ENCODE measurements around the gene RNF32. TPM values are rescaled to one million over a fixed set of nuclear protein-coding genes. Genes with fewer than 3 reads are reported as not detected.
"Not testable (repeated sequence)": the region's sequence is repeated elsewhere in the genome, so short reads cannot be mapped to it uniquely, and the experiment has no call there.

RNF32 gene
- total and polyA plus RNA-seq, 2 donors, result 1.2 to 3.1 TPM

DNA sequence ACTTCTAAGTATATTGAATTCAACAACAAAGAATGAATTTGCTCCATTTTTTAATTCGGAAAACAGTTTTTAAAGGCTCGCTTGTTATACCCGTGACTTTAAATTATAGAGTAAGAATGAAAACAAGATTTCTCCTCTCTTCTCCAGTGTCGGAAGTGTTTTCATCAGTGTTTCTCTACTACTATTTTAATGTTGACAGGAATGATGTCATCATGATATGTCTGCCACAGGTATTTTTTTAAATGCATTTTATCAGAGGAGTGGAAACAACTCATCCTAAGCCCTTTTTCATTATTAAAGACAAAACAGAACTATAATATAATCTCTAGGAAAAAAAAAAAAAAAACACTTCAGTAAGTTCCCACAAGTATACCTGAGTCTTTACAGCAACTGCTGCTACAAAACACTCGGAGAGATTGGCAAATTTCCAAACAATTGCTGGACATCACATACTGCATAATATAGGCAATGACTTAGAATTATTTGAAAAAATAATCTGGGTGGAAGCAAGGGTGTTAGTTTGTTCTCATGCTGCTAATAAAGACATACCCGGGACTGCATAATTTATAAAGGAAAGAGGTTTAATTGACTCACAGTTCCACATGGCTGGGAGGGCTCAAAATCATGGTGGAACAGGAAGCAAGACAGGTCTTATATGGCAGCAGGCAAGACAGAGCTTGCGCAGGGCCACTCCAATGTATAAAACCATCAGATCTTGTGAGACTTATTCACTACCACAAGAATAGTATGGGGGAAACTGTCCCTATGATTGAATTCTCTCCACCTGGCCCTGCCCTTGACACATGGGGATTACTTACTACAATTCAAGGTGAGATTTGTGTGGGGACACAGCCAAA lies 4.8 kb upstream of the RNF32 start:
- 96% methylated on average over 7 of the region's 7 CpGs for WGBS
- Histone ChIP-seq H3K27ac (ENCODE audit: low read depth in 1 of 2, low read length in 1 of 2) (no peak overlapping the region), H3K27me3 (ENCODE audit: control insufficient read depth in 2 of 2, insufficient read depth in 1 of 2, low read length in 1 of 2) (peaks cover 2 to 10% of the 10 kb centered on the region in 2 donors), H3K4me3 (ENCODE audit: low read length in 2 of 2) (no peak overlapping the region), H3K4me1 (ENCODE audit: control insufficient read depth in 2 of 2, insufficient read depth in 2 of 2, low read length in 2 of 2) (peaks cover 6 to 8% of the 10 kb centered on the region in 2 donors), H3K9me3 (ENCODE audit: control insufficient read depth in 2 of 2, insufficient read depth in 1 of 2, low read length in 1 of 2) (peaks cover 1 to 8% of the 10 kb centered on the region in 2 donors), H3K36me3 (ENCODE audit: control insufficient read depth in 2 of 2, insufficient read depth in 2 of 2, low read length in 1 of 2) (no peaks in the 10 kb centered on the region)
- no peak for DNase-seq (ENCODE audit: low read depth in 6 of 9, low spot score in 9 of 9)

DNA sequence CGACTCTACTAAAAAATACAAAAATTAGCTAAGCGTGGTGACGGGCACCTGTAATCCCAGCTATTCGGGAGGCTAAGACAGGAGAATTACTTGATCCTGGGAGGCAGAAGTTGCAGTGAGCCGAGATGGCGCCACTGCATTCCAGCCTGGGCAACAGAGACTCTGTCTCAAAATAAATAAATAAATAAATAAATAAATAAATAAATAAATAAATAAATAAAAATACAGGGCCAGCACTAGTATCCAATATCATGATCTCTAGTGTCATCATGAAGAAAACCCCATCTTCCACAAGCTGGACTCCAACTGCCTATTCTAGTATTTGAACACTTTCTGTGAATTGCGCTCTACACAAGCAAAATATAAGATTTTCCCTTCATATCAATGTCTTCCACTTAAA lies 3.5 kb upstream of the RNF32 start:
- not testable (repeated sequence) for H3K36me3 ChIP-seq (ENCODE audit: control insufficient read depth in 2 of 2, insufficient read depth in 2 of 2, low read length in 1 of 2); H3K27ac ChIP-seq (ENCODE audit: low read depth in 1 of 2, low read length in 1 of 2); DNase-seq (ENCODE audit: low read depth in 6 of 9, low spot score in 9 of 9); H3K9me3 ChIP-seq (ENCODE audit: control insufficient read depth in 2 of 2, insufficient read depth in 1 of 2, low read length in 1 of 2); H3K4me3 ChIP-seq (ENCODE audit: low read length in 2 of 2)
- WGBS, result 98% methylated on average over 7 of the region's 7 CpGs
- Histone ChIP-seq H3K27me3 (ENCODE audit: control insufficient read depth in 2 of 2, insufficient read depth in 1 of 2, low read length in 1 of 2) (peaks cover 2 to 14% of the 10 kb centered on the region in 2 donors), H3K4me1 (ENCODE audit: control insufficient read depth in 2 of 2, insufficient read depth in 2 of 2, low read length in 2 of 2) (peaks cover 9 to 13% of the 10 kb centered on the region in 2 donors)

DNA sequence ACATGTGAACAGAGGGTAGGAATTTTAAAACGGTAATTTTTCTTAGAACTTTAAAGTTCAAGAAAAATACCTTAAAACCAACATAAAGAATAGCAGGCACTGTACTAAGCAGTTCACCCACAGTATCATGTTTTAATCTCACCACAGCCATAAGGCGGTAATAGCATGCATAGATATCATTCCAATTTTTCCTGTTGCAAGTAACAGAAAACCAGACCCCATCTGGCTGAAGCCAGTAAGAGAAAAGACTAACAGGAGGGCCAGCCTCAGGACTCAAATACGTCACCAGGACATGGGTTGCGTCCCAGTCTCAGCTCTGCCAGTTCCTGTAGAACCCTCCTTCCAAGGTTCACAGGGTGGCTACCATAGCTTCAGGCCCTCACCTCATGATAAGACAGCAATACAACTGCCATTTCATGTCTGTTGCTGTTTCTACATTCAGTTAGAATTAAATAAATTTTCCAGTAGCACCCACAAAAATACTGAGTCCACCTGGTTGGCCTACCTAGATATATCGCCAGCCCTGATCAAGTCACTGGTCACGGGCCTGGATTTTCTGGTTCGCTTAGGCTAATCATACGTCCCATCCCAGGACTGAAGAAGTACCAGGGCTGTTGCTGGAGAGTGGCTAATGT lies 2.0 kb upstream of the RNF32 start:
- peaks cover 1 to 8% of the 10 kb centered on the region in 2 donors for H3K9me3 ChIP-seq (ENCODE audit: control insufficient read depth in 2 of 2, insufficient read depth in 1 of 2, low read length in 1 of 2)
- H3K27me3 ChIP-seq (ENCODE audit: control insufficient read depth in 2 of 2, insufficient read depth in 1 of 2, low read length in 1 of 2), result peaks cover 2 to 16% of the 10 kb centered on the region in 2 donors
- WGBS, result 98% methylated on average over 8 of the region's 8 CpGs
- peaks cover 9 to 13% of the 10 kb centered on the region in 2 donors for H3K4me1 ChIP-seq (ENCODE audit: control insufficient read depth in 2 of 2, insufficient read depth in 2 of 2, low read length in 2 of 2)
- H3K36me3 ChIP-seq (ENCODE audit: control insufficient read depth in 2 of 2, insufficient read depth in 2 of 2, low read length in 1 of 2), result no peaks in the 10 kb centered on the region
- DNase-seq (ENCODE audit: low read depth in 6 of 9, low spot score in 9 of 9), result no peak
- H3K27ac ChIP-seq (ENCODE audit: low read depth in 1 of 2, low read length in 1 of 2), result no peak overlapping the region
- no peak overlapping the region for H3K4me3 ChIP-seq (ENCODE audit: low read length in 2 of 2)

DNA sequence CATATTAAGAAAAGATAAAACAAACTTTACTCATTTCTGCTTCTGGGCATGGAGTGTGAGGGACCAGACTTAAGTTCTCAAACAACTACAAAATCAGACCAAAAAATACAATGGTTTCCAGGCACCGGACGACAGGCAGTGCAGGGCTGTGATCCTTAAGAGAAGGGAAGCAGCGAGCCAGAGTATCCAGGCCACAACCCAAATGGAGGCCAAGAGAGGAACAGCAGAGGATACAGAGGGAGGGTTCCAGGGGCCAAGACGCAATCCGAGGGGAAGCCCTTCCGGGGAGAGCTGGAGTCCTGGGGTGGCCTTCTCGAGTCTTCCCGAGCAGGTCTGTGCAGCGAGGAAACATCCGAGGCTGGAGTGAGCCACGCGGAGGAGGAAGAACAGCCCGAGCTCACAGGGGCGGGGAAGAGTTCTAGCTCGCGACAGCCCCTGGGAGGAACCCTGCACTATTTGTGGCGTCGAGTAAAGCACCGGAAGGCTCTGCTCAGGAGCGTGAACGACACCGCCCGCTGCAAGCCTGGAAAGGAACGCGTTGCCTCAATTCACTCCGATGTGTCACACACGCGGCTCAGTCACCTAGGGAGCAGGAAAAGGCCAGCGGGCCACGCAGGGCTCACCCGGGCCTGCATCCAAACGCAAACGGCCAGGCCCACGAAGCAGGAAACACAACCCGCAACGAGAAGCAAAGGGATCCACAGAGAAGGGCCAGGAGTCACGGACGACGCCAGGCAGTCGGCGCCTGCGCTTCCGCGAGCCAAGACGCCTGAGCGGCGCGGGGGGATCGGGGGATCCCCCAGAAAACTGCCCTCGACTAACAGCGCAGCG lies 933 bp upstream of the RNF32 start:
- 58% methylated on average over 52 of the region's 52 CpGs for WGBS
- peaks cover 2 to 16% of the 10 kb centered on the region in 2 donors for H3K27me3 ChIP-seq (ENCODE audit: control insufficient read depth in 2 of 2, insufficient read depth in 1 of 2, low read length in 1 of 2)
- no peaks in the 10 kb centered on the region for H3K36me3 ChIP-seq (ENCODE audit: control insufficient read depth in 2 of 2, insufficient read depth in 2 of 2, low read length in 1 of 2)
- H3K27ac ChIP-seq (ENCODE audit: low read depth in 1 of 2, low read length in 1 of 2), result peak overlapping the region in 1 of 2 donors; percentile 66
- H3K4me1 ChIP-seq (ENCODE audit: control insufficient read depth in 2 of 2, insufficient read depth in 2 of 2, low read length in 2 of 2), result peaks cover 9 to 13% of the 10 kb centered on the region in 2 donors
- DNase-seq (ENCODE audit: low read depth in 6 of 9, low spot score in 9 of 9), result peak in 2 of 9 donors; percentile 11 to 13
- H3K9me3 ChIP-seq (ENCODE audit: control insufficient read depth in 2 of 2, insufficient read depth in 1 of 2, low read length in 1 of 2), result peaks cover 1 to 8% of the 10 kb centered on the region in 2 donors
- H3K4me3 ChIP-seq (ENCODE audit: low read length in 2 of 2), result peak overlapping the region; percentile 63 to 77

DNA sequence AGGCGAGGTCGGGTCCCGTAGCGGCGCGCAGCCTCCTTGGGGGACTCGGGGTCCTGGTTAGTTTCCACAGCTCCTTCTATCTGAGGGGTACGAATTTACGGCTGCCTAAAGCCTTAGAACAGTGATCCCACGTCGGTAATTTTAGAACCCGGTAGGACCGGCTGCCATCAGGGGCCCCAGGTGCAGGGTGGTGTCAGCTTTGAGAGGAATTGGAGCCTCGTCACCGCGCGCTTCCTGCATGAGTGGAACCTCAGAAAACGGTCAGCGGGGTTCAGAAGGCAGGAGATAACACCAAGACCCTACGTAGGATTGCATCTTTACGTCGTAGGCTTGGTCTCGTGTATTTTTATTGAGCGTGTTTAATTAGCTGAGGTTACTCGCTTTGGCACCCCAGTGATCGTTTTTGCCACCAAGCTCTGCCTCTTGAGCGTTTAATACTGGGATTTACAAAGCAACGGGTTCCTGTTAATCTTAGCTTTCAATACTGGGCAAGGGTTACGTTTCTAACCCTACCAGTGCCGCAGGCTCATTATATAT lies 443 bp downstream of the RNF32 start:
- H3K36me3 ChIP-seq (ENCODE audit: control insufficient read depth in 2 of 2, insufficient read depth in 2 of 2, low read length in 1 of 2), result no peaks in the 10 kb centered on the region
- 7% methylated on average over 30 of the region's 30 CpGs for WGBS
- peak overlapping the region; percentile 63 to 77 for H3K4me3 ChIP-seq (ENCODE audit: low read length in 2 of 2)
- peak overlapping the region; percentile 69 to 78 for H3K27ac ChIP-seq (ENCODE audit: low read depth in 1 of 2, low read length in 1 of 2)
- peaks cover 2 to 16% of the 10 kb centered on the region in 2 donors for H3K27me3 ChIP-seq (ENCODE audit: control insufficient read depth in 2 of 2, insufficient read depth in 1 of 2, low read length in 1 of 2)
- peak in 8 of 9 donors; percentile 27 to 83 (median 52) for DNase-seq (ENCODE audit: low read depth in 6 of 9, low spot score in 9 of 9)
- peaks cover 9 to 13% of the 10 kb centered on the region in 2 donors for H3K4me1 ChIP-seq (ENCODE audit: control insufficient read depth in 2 of 2, insufficient read depth in 2 of 2, low read length in 2 of 2)
- H3K9me3 ChIP-seq (ENCODE audit: control insufficient read depth in 2 of 2, insufficient read depth in 1 of 2, low read length in 1 of 2), result peaks cover 1 to 8% of the 10 kb centered on the region in 2 donors

DNA sequence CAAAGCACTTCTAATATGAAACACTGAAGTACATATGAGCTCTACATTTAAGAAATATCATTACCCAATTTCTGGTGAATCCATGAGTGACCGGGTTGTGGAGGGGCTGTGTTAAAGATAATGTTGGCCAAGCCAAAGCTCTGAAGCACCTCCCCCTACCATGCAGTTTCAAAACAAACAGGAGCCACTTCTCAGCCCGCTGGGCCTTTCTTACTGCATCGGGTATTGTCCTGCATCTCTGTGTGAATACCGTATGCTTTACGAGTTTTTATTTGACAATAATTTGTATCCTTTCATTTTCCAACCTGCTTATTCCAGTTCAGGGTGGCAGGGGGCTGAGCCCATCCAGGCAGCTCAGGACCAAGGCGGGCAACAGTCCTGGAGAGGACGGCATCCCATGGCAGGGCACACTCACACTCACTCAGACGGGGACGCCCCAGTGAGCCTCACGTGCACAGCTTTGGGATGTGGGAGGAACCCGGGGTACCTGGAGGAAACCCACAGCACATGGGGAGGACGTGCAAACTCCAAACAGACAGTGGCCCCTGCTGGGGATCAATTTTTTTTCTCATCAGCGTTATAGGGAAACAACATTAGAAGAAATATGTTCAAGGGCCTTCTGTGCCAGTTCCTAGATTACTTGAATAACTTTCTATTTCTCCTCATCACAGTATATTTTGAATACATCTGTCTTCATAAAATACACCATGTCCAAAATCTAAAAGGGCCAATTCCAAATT lies 1.9 kb downstream of the RNF32 start:
- Histone ChIP-seq H3K27me3 (ENCODE audit: control insufficient read depth in 2 of 2, insufficient read depth in 1 of 2, low read length in 1 of 2) (peaks cover 2 to 16% of the 10 kb centered on the region in 2 donors), H3K4me1 (ENCODE audit: control insufficient read depth in 2 of 2, insufficient read depth in 2 of 2, low read length in 2 of 2) (peaks cover 9 to 13% of the 10 kb centered on the region in 2 donors), H3K4me3 (ENCODE audit: low read length in 2 of 2) (no peak overlapping the region), H3K27ac (ENCODE audit: low read depth in 1 of 2, low read length in 1 of 2) (no peak overlapping the region), H3K9me3 (ENCODE audit: control insufficient read depth in 2 of 2, insufficient read depth in 1 of 2, low read length in 1 of 2) (peaks cover 1 to 8% of the 10 kb centered on the region in 2 donors), H3K36me3 (ENCODE audit: control insufficient read depth in 2 of 2, insufficient read depth in 2 of 2, low read length in 1 of 2) (no peaks in the 10 kb centered on the region)
- 90% methylated on average over 13 of the region's 13 CpGs for WGBS
- DNase-seq (ENCODE audit: low read depth in 6 of 9, low spot score in 9 of 9), result no peak

DNA sequence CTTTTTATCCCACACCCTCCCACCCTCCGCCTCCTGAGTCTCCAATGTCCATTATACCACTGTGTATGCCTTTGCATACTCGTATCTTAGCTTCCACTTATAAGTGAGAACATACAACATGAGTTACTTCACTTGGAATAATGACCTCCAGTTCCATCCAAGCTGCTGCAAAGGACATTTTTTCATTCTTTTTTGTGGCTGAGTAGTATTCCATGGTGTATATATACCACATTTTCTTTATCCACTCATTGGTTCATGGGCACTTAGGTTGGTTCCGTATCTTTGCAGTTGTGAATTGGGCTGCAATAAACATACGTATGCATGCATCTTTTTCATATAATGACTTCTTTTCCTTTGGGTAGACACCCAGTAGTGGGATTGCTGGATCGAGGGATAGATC lies 6.8 kb downstream of the RNF32 start:
- not testable (repeated sequence) for DNase-seq (ENCODE audit: low read depth in 6 of 9, low spot score in 9 of 9); H3K27ac ChIP-seq (ENCODE audit: low read depth in 1 of 2, low read length in 1 of 2); H3K4me1 ChIP-seq (ENCODE audit: control insufficient read depth in 2 of 2, insufficient read depth in 2 of 2, low read length in 2 of 2); H3K27me3 ChIP-seq (ENCODE audit: control insufficient read depth in 2 of 2, insufficient read depth in 1 of 2, low read length in 1 of 2); H3K4me3 ChIP-seq (ENCODE audit: low read length in 2 of 2); H3K36me3 ChIP-seq (ENCODE audit: control insufficient read depth in 2 of 2, insufficient read depth in 2 of 2, low read length in 1 of 2); H3K9me3 ChIP-seq (ENCODE audit: control insufficient read depth in 2 of 2, insufficient read depth in 1 of 2, low read length in 1 of 2)
- WGBS, result 97% methylated on average over 5 of the region's 5 CpGs

DNA sequence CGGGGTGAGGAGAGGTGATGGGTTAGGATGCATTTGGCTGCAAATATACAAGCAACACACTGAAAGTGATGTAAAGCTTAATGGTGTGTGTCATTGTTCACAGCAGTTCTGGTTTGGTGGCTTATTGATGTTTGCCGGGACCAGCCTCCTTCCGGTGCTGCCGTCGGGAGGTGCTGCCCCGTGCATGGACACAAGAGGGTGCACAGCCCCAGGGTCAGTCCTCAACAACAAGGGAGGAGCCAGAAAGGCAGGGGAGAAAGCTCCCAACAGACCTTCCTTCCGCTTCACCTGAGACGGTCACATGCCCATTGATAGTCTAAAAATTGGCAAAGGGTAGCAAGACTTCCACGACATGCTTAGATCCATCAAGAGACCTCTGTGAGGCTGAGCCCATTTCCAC lies 9.5 kb downstream of the RNF32 start:
- WGBS, result 62% methylated on average over 9 of the region's 9 CpGs
- H3K9me3 ChIP-seq (ENCODE audit: control insufficient read depth in 2 of 2, insufficient read depth in 1 of 2, low read length in 1 of 2), result no peaks in the 10 kb centered on the region
- H3K36me3 ChIP-seq (ENCODE audit: control insufficient read depth in 2 of 2, insufficient read depth in 2 of 2, low read length in 1 of 2), result no peaks in the 10 kb centered on the region
- peaks cover 0 to 6% of the 10 kb centered on the region in 2 donors for H3K27me3 ChIP-seq (ENCODE audit: control insufficient read depth in 2 of 2, insufficient read depth in 1 of 2, low read length in 1 of 2)
- H3K4me1 ChIP-seq (ENCODE audit: control insufficient read depth in 2 of 2, insufficient read depth in 2 of 2, low read length in 2 of 2), result no peaks in the 10 kb centered on the region
- no peak overlapping the region for H3K4me3 ChIP-seq (ENCODE audit: low read length in 2 of 2)
- DNase-seq (ENCODE audit: low read depth in 6 of 9, low spot score in 9 of 9), result no peak
- no peak overlapping the region for H3K27ac ChIP-seq (ENCODE audit: low read depth in 1 of 2, low read length in 1 of 2)
